ENCODE data around the gene KRTAP13-4.

The KRTAP13-4 gene

GRCh38 chr21:30444204-30444603, 14.2 kb downstream of the KRTAP13-4 start:
- no peak for TF ChIP-seq EZH2 (IDR thresholded peaks at IDR 0.05; ENCODE audit: borderline replicate concordance, low read length)
- TF ChIP-seq, protein P1, sequence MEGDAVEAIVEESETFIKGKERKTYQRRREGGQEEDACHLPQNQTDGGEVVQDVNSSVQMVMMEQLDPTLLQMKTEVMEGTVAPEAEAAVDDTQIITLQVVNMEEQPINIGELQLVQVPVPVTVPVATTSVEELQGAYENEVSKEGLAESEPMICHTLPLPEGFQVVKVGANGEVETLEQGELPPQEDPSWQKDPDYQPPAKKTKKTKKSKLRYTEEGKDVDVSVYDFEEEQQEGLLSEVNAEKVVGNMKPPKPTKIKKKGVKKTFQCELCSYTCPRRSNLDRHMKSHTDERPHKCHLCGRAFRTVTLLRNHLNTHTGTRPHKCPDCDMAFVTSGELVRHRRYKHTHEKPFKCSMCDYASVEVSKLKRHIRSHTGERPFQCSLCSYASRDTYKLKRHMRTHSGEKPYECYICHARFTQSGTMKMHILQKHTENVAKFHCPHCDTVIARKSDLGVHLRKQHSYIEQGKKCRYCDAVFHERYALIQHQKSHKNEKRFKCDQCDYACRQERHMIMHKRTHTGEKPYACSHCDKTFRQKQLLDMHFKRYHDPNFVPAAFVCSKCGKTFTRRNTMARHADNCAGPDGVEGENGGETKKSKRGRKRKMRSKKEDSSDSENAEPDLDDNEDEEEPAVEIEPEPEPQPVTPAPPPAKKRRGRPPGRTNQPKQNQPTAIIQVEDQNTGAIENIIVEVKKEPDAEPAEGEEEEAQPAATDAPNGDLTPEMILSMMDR (IDR thresholded peaks at IDR 0.05; ENCODE audit: low read length): no peak
- H3K27me3 ChIP-seq (ENCODE audit: insufficient read depth, low read length): 0 out of 2 replicates have a peak, but pooled peaks cover 3% of the 10 kb centered on the region
- no peaks in the 10 kb centered on the region for H3F3A ChIP-seq (ENCODE audit: insufficient read depth, low read length)
- H3K4me2 ChIP-seq (ENCODE audit: low read length): no peak overlapping the region
- H3K9me3 ChIP-seq (ENCODE audit: low read length): no peaks in the 10 kb centered on the region
- no peak overlapping the region for H3K27ac ChIP-seq (ENCODE audit: low read depth, low read length, poor library complexity, severe bottlenecking)
- H2AFZ ChIP-seq (ENCODE audit: low read length): no peak overlapping the region
- no peaks in the 10 kb centered on the region for H4K20me1 ChIP-seq (ENCODE audit: insufficient read depth, low read length)
- no peaks in the 10 kb centered on the region for H3K36me3 ChIP-seq (ENCODE audit: insufficient read depth, low read length)
- H3K9ac ChIP-seq (ENCODE audit: low read length): no peak overlapping the region
- no peak overlapping the region for H3K4me3 ChIP-seq (ENCODE audit: low read depth, low read length, poor library complexity, severe bottlenecking)
- no peaks in the 10 kb centered on the region for H3K79me2 ChIP-seq (ENCODE audit: insufficient read depth, low read length)
- H3K4me1 ChIP-seq (ENCODE audit: insufficient read depth, low read length, severe bottlenecking): no peaks in the 10 kb centered on the region
- no peaks in the 10 kb centered on the region for H3K9me2 ChIP-seq (ENCODE audit: low read depth, low read length)

DNA sequence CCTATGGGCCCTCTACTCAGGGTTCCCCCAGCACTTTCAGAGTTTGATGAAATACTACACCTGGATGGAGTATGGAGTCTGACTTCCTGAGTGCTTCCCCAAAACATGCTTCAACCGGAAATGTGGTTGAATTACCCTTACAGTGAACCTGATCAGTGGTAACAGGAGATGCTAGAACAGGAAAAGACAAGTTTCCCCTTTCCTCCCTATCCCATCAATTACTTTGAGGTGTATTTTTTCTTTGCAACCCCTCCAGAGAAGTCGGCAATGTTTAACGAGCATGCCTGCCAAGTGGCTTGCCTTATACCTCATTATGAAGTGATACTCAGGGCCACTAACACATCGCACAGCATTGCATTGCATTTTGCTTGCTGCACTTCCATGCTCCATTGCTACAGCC, 17.0 kb downstream of the KRTAP13-4 start:
- H4K20me1 ChIP-seq (ENCODE audit: insufficient read depth, low read length): no peaks in the 10 kb centered on the region
- no peak overlapping the region for H3K9ac ChIP-seq (ENCODE audit: low read length)
- no peaks in the 10 kb centered on the region for H3K36me3 ChIP-seq (ENCODE audit: insufficient read depth, low read length)
- H3K4me2 ChIP-seq (ENCODE audit: low read length): no peak overlapping the region
- H3K9me3 ChIP-seq (ENCODE audit: low read length): no peaks in the 10 kb centered on the region
- H3F3A ChIP-seq (ENCODE audit: insufficient read depth, low read length): no peaks in the 10 kb centered on the region
- H3K79me2 ChIP-seq (ENCODE audit: insufficient read depth, low read length): no peaks in the 10 kb centered on the region
- H3K4me3 ChIP-seq (ENCODE audit: low read depth, low read length, poor library complexity, severe bottlenecking): no peak overlapping the region
- H2AFZ ChIP-seq (ENCODE audit: low read length): no peak overlapping the region
- 0 out of 2 replicates have a peak, but pooled peaks cover 3% of the 10 kb centered on the region for H3K27me3 ChIP-seq (ENCODE audit: insufficient read depth, low read length)
- no peak for TF ChIP-seq EZH2 (IDR thresholded peaks at IDR 0.05; ENCODE audit: borderline replicate concordance, low read length)
- TF ChIP-seq, protein P1 (IDR thresholded peaks at IDR 0.05; ENCODE audit: low read length): no peak
- H3K9me2 ChIP-seq (ENCODE audit: low read depth, low read length): no peaks in the 10 kb centered on the region
- no peaks in the 10 kb centered on the region for H3K4me1 ChIP-seq (ENCODE audit: insufficient read depth, low read length, severe bottlenecking)
- H3K27ac ChIP-seq (ENCODE audit: low read depth, low read length, poor library complexity, severe bottlenecking): no peak overlapping the region

DNA sequence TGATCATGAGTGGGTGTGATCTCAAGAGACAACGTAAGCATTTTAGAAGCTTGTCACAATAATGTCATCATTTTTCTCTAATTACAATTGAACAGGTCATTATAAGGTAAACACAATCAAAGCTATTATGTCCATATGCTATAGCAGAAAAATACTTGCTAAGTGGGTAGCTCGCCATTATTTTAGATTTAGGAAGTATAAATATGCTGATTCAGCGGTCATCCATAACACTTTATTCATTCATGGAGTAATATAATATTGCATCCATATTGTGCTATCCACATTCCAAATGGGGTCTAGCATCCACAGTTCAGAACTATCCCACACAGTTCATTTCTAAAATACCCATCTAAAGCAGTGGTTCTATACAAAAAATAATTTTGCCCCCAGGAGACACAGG, 18.5 kb downstream of the KRTAP13-4 start:
- TF ChIP-seq, protein P1 (IDR thresholded peaks at IDR 0.05; ENCODE audit: low read length): no peak
- TF ChIP-seq EZH2 (IDR thresholded peaks at IDR 0.05; ENCODE audit: borderline replicate concordance, low read length): no peak
- Histone ChIP-seq H3K9ac (ENCODE audit: low read length) (no peak overlapping the region), H3K27ac (ENCODE audit: low read depth, low read length, poor library complexity, severe bottlenecking) (no peak overlapping the region), H4K20me1 (ENCODE audit: insufficient read depth, low read length) (no peaks in the 10 kb centered on the region), H3K4me3 (ENCODE audit: low read depth, low read length, poor library complexity, severe bottlenecking) (no peak overlapping the region), H3F3A (ENCODE audit: insufficient read depth, low read length) (no peaks in the 10 kb centered on the region), H3K4me1 (ENCODE audit: insufficient read depth, low read length, severe bottlenecking) (no peaks in the 10 kb centered on the region), H2AFZ (ENCODE audit: low read length) (no peak overlapping the region), H3K4me2 (ENCODE audit: low read length) (no peak overlapping the region), H3K9me2 (ENCODE audit: low read depth, low read length) (no peaks in the 10 kb centered on the region), H3K9me3 (ENCODE audit: low read length) (no peaks in the 10 kb centered on the region), H3K27me3 (ENCODE audit: insufficient read depth, low read length) (0 out of 2 replicates have a peak, but pooled peaks cover 3% of the 10 kb centered on the region), H3K36me3 (ENCODE audit: insufficient read depth, low read length) (no peaks in the 10 kb centered on the region), H3K79me2 (ENCODE audit: insufficient read depth, low read length) (no peaks in the 10 kb centered on the region)

Data from OCI-LY1 (cell line).